Cardiac ventricle fibroblast (primary cell): ENCODE results near the gene CTXND2. TPM values are rescaled to one million over a fixed set of nuclear protein-coding genes. Genes with fewer than 3 reads are reported as not detected.

Experiments
- total RNA-seq: library from RNA; depleted of rRNA; stranded (reverse); fragments of >200 nt; gene quantifications from 2 replicates; pipeline ENCODE4 v1.2.3, GENCODE V29; 2015

CTXND2 gene
- total RNA-seq, result not detected in 2 replicates

DNA sequence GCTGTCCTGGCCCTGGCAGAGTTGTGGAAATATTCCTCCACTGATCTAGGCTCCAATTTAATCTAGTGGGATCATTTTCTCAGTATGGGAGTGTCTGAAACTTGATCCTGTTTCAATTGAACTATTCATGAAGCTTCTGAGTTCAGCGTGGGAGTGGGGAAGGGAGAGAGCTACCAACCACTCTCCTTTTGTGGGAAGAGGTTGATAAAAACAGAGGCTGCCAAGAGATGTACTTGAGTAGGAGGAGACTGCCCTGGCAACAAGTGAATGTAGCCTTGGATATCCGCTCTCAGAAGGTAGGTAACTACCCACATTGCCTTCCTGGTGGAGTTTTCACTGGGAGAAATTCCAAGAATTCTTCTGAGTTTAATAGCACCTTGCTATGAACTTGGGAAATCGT lies at the start of gene CTXND2:
Gene CTXND2 (plus strand): TSS at position 119 of the 400 bp plus-strand sequence. CDS start 25,179 bp downstream, outside the sequence.

GRCh38 chr1:150926097-150926741 lies 39.3 kb downstream of the CTXND2 start, which contains the start of gene SETDB1:
Gene SETDB1, plus strand, starts transcription at chr1:150926363. Its CDS starts 1,352 bp downstream, at chr1:150927715.

Other genes starting within 250 kb of the CTXND2 start
- gene GOLPH3L, start 190.0 kb upstream of the CTXND2 start, total RNA-seq, result 20.0 and 24.5 TPM in 2 replicates
- not detected in 2 replicates for gene HORMAD1, start 166.2 kb upstream of the CTXND2 start, total RNA-seq
- gene CTSS, start 121.4 kb upstream of the CTXND2 start, total RNA-seq, result 2.8 and 3.3 TPM in 2 replicates
- 87.5 and 106 TPM in 2 replicates for gene CTSK, start 78.9 kb upstream of the CTXND2 start, total RNA-seq
- gene ARNT, start 10.5 kb upstream of the CTXND2 start, total RNA-seq, result 33.0 and 39.6 TPM in 2 replicates
- gene SETDB1, start 39.2 kb downstream of the CTXND2 start, total RNA-seq, result 18.0 and 18.8 TPM in 2 replicates
- gene CERS2, start 87.7 kb downstream of the CTXND2 start, total RNA-seq, result 67.4 and 84.2 TPM in 2 replicates
- not detected in 2 replicates for gene ANXA9, start 95.2 kb downstream of the CTXND2 start, total RNA-seq
- 9.0 and 9.6 TPM in 2 replicates for gene MINDY1, start 119.8 kb downstream of the CTXND2 start, total RNA-seq
- gene PRUNE1, start 121.3 kb downstream of the CTXND2 start, total RNA-seq, result 10.6 and 11.8 TPM in 2 replicates
- 0.06 TPM in 1 of 2 replicates, not detected in the other for gene BNIPL, start 149.4 kb downstream of the CTXND2 start, total RNA-seq
- 3.4 and 4.8 TPM in 2 replicates for gene C1orf56, start 160.6 kb downstream of the CTXND2 start, total RNA-seq
- gene CDC42SE1, start 172.5 kb downstream of the CTXND2 start, total RNA-seq, result 22.7 and 26.0 TPM in 2 replicates
- 0.93 and 0.94 TPM in 2 replicates for gene MLLT11, start 173.3 kb downstream of the CTXND2 start, total RNA-seq
- 8.0 and 15.6 TPM in 2 replicates for gene GABPB2, start 183.6 kb downstream of the CTXND2 start, total RNA-seq